ENCODE results near the gene FAM174C.
"Not testable (repeated sequence)": the region's sequence is repeated elsewhere in the genome, so short reads cannot be mapped to it uniquely, and the experiment has no call there.

The FAM174C gene

GRCh38 chr19:1288833-1289685, 13.7 kb downstream of the FAM174C start:
- DNase-seq = no peak

GRCh38 chr19:1289686-1290025, 14.3 kb downstream of the FAM174C start:
- DNase-seq = no peak

DNA sequence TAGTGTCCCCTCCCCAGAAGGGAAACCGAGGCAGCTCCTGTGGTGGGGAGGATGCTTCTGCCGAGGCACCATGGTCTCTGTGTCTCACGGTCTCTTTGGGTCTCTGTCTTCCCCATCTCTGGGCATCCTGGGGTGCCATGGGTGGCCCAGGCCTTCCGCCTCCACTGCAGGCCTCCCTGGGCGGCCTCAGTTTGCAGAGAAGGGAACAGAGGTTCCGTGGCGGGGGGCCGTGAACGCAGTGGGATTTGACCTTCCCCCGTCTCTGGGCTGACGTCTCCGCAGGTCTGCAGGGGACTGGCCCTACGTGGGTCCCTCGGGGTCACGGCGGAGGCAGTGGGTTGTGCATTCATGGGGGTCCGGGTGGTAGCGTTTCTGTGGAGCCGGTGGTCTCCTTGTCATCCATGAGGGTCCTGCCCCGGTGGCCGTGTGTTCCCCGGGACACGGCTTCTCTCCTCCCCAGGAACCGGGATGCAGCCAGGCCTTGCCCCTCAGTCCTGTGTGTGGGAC, 14.9 kb downstream of the FAM174C start:
- DNase-seq = no peak

DNA sequence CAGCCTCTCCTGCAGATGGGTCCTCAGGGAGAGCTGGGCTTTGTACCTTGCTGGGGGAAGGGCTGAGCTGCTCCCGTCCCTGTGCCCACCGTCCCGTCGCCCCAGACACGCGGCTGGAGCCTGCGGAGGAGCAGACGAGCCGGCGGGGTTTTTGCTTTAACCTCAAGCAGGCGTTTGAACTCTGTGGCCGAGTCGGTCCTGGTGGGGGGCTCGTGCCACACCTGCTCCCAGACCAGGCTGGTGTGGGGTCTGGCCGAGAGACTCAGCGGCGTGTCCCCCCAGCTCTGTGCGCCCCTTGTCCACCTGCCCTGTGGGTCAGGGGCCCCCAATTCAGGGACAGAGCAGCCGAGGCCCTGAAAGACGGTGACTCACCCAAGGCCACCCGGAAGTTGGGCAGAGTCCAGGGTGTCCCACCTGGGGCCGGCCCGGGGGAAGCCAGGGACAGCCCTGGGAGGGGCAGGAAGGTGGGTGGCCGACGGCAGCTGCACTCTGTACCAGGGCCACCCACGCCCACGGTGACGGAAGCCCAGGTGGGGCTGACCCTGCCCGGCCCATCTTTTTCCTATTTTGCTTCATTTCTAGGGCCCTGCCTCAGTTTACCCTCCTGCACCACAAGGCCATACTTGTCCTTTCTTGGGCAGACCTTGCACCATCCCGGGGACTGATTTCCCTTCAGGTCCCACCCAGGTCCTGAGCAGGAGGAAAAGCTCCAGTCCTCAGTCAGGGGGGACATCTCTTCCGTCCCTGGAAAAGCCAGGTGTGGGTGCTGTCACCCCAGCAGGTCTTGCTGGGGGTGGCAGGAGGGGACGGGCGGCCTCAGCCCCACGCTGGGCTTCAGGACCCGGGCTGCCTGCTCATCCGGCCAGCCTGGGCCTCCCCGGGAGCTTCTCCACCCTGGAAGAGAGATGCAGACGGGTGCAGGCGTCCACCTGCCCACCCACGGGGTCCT, 15.6 kb downstream of the FAM174C start:
- no peak for DNase-seq

- DNase-seq = no peak
Observed at GRCh38 chr19:1291761-1292418, 16.6 kb downstream of the FAM174C start.

DNA sequence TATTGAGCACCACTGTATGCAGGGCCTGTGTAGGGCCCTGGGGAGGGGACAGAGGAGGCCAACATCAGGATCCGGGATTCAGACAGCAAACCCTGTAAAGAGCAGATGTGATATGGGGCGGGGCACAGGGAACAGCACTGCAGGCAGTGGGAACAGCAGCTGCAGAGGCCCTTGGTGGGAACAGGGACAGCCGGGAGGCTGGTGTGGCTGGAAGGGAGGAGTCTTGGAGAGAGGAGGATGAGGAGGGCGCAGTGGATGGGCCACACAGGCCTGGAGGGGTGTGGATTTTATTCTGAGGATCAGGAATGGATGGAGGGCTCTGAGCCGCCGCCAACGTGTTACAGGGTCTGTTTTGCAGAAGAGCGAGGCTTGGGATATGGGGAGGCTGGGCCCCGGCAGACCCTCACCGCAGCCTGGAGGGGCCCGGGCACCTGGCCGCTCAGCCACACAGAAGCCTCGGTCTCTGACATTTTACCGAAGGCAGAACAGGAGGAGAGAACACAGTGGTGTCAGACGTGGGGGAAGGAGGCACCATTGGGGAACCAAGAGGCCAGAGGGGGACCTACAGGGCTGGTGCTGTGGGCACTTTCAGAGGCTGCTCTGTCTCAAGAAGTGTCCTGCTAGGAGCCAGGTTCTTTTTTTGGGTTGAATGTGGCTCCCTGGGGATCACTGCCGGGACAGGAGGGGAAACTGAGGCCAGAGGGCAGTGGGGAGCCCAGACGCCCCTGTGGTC, 17.3 kb downstream of the FAM174C start:
- DNase-seq = no peak

- no peak for DNase-seq
Observed at GRCh38 chr19:1293782-1294604, 18.7 kb downstream of the FAM174C start.

DNA sequence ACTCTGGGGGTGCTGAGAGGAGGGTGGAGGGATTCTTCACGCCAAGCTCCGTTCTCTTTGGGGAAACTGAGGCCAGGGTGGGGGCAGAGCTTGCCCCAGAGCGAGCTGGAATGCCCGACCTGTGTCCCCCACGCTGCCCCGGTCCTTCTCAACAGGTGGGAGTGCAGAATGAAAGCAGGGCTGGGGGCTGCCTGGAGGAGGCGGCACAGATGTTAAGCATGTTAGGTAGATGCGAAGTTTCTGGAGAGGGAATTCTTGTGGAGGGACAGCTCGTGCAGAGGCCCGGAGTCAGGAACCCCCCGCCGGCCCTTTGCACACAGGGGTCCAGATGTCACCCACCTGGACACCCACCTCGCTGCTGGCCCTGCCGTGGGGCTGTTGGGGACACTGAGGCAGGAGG, 19.4 kb downstream of the FAM174C start:
- DNase-seq = no peak

GRCh38 chr19:1295169-1296012, 20.1 kb downstream of the FAM174C start:
- DNase-seq = no peak

DNA sequence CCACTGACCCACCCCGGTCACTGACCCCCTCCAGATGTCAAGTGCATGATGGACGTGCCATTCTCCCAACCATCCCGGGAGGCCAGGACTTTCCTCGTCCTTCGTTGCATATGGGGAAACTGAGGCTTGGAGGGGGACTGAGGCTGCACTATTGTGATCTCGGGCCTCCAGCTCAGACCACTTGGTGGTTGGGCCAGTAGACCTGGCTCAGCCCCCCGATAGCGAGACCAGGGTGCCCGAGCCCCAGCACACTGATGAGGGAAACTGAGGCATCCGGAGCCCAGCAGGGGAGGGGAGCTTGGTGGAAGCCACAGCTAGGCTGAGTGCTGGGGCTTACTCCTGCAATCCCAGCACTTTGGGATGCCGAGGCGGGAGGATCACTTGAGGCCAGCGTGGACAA, 20.7 kb downstream of the FAM174C start:
- no peak for DNase-seq

GRCh38 chr19:1296575-1297271, 21.4 kb downstream of the FAM174C start:
- DNase-seq = no peak

DNA sequence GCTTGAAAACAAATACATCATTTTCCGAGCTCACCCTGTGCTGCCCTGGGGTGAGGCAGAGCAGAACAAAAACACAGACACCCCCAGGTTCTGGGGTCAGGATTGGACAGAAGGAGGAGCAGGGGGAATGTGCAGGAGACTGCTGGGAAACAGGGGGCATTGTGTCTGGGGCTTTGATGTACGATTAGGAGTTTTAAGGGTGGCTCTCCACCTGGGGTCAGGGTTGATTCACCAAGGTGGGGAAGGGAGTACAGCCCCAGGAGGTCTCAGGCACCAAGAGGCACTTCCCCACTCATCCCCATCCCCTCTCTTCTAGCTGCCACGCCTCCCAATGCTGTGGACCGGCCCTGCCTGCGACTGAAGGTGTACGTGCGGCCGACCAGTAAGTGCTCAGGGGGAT, 22.9 kb downstream of the FAM174C start:
- DNase-seq = no peak

GRCh38 chr19:1299801-1300200, 24.5 kb downstream of the FAM174C start:
- no peak for DNase-seq

GRCh38 chr19:1300744-1301490, 25.6 kb downstream of the FAM174C start:
- no peak for DNase-seq

DNA sequence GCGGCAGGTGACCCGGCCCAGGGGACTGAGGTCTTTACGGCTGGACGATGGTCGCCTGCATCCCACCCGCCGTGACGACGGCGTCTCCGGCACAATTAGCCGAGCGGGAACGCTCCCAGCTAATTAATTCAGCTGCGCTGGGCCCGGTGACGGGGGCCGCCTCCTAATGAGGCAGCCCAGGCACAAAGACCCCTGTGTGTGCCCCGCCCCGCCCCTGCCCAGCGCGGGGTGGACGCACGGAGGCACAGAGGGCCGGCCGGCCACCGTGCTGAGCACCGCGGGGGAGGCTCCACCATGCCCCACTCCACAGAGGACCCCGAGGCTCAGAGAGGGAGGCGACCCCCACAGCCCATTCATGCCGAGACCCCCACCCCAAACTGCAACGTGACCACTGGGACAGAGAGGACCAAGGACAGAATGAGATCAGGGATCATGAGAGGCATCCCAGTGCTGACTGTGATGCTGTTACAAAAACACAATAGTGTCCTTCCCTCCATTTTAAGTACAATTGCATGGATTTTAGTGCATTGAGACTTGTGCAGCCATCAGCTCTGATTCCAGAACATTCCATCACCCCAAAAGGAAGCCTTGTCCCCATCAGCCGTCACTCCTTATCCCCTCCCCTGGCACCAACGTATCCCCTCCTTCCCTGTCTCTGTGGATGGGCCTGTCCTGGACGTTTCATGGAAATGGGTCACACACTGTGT, 27.4 kb downstream of the FAM174C start:
- DNase-seq = no peak

GRCh38 chr19:1304197-1304924, 29.0 kb downstream of the FAM174C start:
- DNase-seq = no peak

DNA sequence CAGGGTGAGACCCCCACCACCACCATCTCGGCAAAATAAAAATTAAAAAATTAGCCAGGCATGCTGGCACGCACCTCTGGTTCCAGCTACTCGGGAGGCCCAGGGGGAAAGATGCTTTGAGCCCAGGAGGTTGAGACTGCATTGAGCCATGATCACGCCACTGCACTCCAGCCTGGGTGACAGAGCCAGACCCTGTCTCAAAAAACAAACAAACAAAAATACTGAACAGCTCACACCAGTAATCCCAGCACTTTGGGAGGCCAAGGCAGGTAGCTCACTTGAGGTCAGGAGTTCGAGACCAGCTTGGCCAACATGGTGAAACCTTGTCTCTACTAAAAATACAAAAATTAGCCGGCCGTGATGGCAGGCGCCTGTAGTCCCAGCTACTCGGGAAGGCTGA, 30.0 kb downstream of the FAM174C start:
- DNase-seq = not testable (repeated sequence)

GRCh38 chr19:1307320-1307719, 32.0 kb downstream of the FAM174C start:
- DNase-seq = no peak
